HG03159 (cell line): Measurements from ENCODE around the gene SPPL2B.
"Not testable (repeated sequence)": the region's sequence is repeated elsewhere in the genome, so short reads cannot be mapped to it uniquely, and the experiment has no call there.

ENCODE experiments used
- ATAC-seq: cut with Tn5 transposase; IDR thresholded peaks from one replicate; pipeline ENCODE4 v1.9.1; 2021; ENCODE audit warnings: mild to moderate bottlenecking, moderate library complexity; ENCODE audit not compliant: unreplicated experiment

The SPPL2B gene

GRCh38 chr19:2328401-2329148 is at the start of gene SPPL2B, which contains the start of gene LSM7:
Gene SPPL2B, plus strand, starts transcription at chr19:2328684. Its CDS starts 26 bp downstream, at chr19:2328710.
Gene LSM7, minus strand, starts transcription at chr19:2328586. Its CDS starts 20 bp downstream, at chr19:2328566.
- ATAC-seq = peak; percentile 59

GRCh38 chr19:2280633-2281264 is 47.7 kb upstream of the SPPL2B start:
- ATAC-seq = no peak

- ATAC-seq = not testable (repeated sequence)
Measured at GRCh38 chr19:2281265-2282061, 47.0 kb upstream of the SPPL2B start.

- no peak for ATAC-seq
Measured at GRCh38 chr19:2282062-2282861, 46.2 kb upstream of the SPPL2B start, which contains the start of gene PEAK3. Gene PEAK3, minus strand, starts transcription at chr19:2282175. Its CDS starts 1,244 bp downstream, at chr19:2280931.

GRCh38 chr19:2282862-2283237 is 45.6 kb upstream of the SPPL2B start:
- no peak for ATAC-seq

- no peak for ATAC-seq
Measured at GRCh38 chr19:2283835-2284507, 44.5 kb upstream of the SPPL2B start.

- ATAC-seq = no peak
Measured at GRCh38 chr19:2286402-2287140, 41.9 kb upstream of the SPPL2B start.

GRCh38 chr19:2287585-2288337 is 40.7 kb upstream of the SPPL2B start:
- ATAC-seq = no peak

- ATAC-seq = no peak
Measured at GRCh38 chr19:2288338-2288817, 40.1 kb upstream of the SPPL2B start.

GRCh38 chr19:2288818-2289713 is 39.4 kb upstream of the SPPL2B start:
- no peak for ATAC-seq

- ATAC-seq = no peak
Measured at GRCh38 chr19:2289714-2290435, 38.6 kb upstream of the SPPL2B start.

GRCh38 chr19:2290441-2291184 is 37.9 kb upstream of the SPPL2B start:
- ATAC-seq = no peak

- ATAC-seq = no peak
Measured at GRCh38 chr19:2291185-2291751, 37.2 kb upstream of the SPPL2B start.

- no peak for ATAC-seq
Measured at GRCh38 chr19:2294687-2295335, 33.7 kb upstream of the SPPL2B start.

- no peak for ATAC-seq
Measured at GRCh38 chr19:2296141-2296540, 32.3 kb upstream of the SPPL2B start.
